Measurements from ENCODE around the gene RPS19.

Gene RPS19

DNA sequence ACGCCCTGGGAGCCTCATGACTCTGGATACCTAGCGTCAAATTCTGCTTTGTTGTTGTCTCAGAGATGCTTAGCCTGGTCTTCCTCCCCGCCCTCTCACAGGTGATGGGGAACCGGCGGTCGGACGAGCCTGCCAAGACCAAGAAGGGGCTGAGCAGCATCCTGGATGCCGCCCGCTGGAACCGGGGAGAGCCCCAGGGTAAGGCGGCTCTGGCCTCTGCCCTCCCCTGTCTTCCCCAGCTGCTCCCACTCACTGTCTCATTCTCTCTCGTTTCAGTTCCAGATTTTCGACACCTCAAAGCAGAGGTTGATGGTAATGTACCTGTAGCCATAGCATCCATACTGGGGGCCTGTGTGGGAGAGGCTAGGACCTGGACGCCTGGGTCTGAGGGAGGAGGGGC is 34.3 kb downstream of the RPS19 start:
- peaks cover 83% of the 10 kb centered on the region for H3K36me3 ChIP-seq (ENCODE audit: control insufficient read depth, low read length)
- no peak overlapping the region for H3K27ac ChIP-seq (ENCODE audit: low read depth, low read length)
- no peaks in the 10 kb centered on the region for H3K27me3 ChIP-seq (ENCODE audit: control insufficient read depth, low read length)
- H3K9me2 ChIP-seq (replicated peaks; ENCODE audit: control insufficient read depth, low read length), result no peaks in the 10 kb centered on the region
- H3F3A ChIP-seq (ENCODE audit: control insufficient read depth, insufficient read depth), result 0 out of 2 replicates have a peak, but pooled peaks cover 2% of the 10 kb centered on the region
- no peaks in the 10 kb centered on the region for H4K20me1 ChIP-seq (ENCODE audit: control insufficient read depth, insufficient read depth, low read depth, low read length)
- H3K9me3 ChIP-seq (ENCODE audit: control insufficient read depth, insufficient read depth, low read length), result no peaks in the 10 kb centered on the region
- H3K4me3 ChIP-seq (ENCODE audit: low read length), result no peak overlapping the region
- TF ChIP-seq, protein P1, sequence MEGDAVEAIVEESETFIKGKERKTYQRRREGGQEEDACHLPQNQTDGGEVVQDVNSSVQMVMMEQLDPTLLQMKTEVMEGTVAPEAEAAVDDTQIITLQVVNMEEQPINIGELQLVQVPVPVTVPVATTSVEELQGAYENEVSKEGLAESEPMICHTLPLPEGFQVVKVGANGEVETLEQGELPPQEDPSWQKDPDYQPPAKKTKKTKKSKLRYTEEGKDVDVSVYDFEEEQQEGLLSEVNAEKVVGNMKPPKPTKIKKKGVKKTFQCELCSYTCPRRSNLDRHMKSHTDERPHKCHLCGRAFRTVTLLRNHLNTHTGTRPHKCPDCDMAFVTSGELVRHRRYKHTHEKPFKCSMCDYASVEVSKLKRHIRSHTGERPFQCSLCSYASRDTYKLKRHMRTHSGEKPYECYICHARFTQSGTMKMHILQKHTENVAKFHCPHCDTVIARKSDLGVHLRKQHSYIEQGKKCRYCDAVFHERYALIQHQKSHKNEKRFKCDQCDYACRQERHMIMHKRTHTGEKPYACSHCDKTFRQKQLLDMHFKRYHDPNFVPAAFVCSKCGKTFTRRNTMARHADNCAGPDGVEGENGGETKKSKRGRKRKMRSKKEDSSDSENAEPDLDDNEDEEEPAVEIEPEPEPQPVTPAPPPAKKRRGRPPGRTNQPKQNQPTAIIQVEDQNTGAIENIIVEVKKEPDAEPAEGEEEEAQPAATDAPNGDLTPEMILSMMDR (IDR thresholded peaks at IDR 0.05; ENCODE audit: low read depth, low read length, poor library complexity, severe bottlenecking), result no peak
- TF ChIP-seq EZH2phosphoT487 (IDR thresholded peaks at IDR 0.05; ENCODE audit: borderline replicate concordance, low read length), result no peak
- H3K4me2 ChIP-seq (ENCODE audit: low read length), result no peak overlapping the region
- peaks cover 25% of the 10 kb centered on the region for H3K4me1 ChIP-seq (ENCODE audit: control insufficient read depth, low read length)
- H3K79me2 ChIP-seq (ENCODE audit: control insufficient read depth, low read length), result peaks cover 23% of the 10 kb centered on the region

DNA sequence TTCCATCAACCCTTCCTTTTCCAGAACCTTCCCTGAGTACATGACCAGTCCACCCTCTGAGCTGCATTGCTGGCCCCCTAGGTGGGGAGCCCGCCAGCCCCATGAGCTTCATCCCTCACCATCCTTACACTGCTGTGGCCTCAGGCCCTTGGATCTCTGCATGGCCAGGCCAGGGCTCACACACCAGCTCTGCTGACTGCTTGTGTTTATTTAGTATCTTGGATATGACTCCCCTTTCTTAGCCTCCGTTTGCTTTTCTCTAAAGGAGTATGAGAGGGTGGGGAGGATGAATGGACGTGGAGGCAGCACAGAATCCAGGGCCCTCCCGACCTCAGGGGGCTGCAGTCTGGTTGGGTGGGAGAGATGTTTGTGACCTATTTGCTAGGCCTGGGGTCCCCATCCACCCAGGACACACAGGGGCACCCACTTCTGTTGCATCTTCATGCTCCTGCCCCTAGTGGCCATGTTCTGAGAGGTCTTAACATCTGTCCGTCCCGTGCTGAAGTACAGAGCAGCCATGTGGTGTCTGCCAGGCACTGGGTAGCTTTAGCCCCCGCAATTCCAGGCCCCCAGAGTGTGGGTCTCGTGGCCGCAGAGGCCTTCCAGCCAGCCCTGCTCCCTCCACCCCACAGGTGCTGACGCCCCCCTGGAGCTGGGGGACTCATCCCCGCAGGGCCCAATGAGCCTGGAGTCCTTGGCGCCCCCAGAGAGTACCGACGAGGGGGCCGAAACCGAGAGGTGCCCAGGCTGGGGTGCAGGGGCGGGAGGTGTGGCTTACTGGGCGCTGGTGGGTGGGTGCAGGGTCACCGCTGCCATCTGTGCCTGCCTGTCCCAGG is 35.9 kb downstream of the RPS19 start:
- H3K36me3 ChIP-seq (ENCODE audit: control insufficient read depth, low read length), result peaks cover 82% of the 10 kb centered on the region
- TF ChIP-seq EZH2phosphoT487 (IDR thresholded peaks at IDR 0.05; ENCODE audit: borderline replicate concordance, low read length), result no peak
- TF ChIP-seq, protein P1 (IDR thresholded peaks at IDR 0.05; ENCODE audit: low read depth, low read length, poor library complexity, severe bottlenecking), result peak; percentile 67
- H3K9me2 ChIP-seq (replicated peaks; ENCODE audit: control insufficient read depth, low read length), result no peaks in the 10 kb centered on the region
- no peak overlapping the region for H3K4me2 ChIP-seq (ENCODE audit: low read length)
- H3K9me3 ChIP-seq (ENCODE audit: control insufficient read depth, insufficient read depth, low read length), result no peaks in the 10 kb centered on the region
- peaks cover 12% of the 10 kb centered on the region for H3K79me2 ChIP-seq (ENCODE audit: control insufficient read depth, low read length)
- H3F3A ChIP-seq (ENCODE audit: control insufficient read depth, insufficient read depth), result no peaks in the 10 kb centered on the region
- no peak overlapping the region for H3K4me3 ChIP-seq (ENCODE audit: low read length)
- peaks cover 19% of the 10 kb centered on the region; the same call in 1 of the 2 replicates for H3K4me1 ChIP-seq (ENCODE audit: control insufficient read depth, low read length)
- H3K27me3 ChIP-seq (ENCODE audit: control insufficient read depth, low read length), result no peaks in the 10 kb centered on the region
- no peak overlapping the region for H3K27ac ChIP-seq (ENCODE audit: low read depth, low read length)
- no peaks in the 10 kb centered on the region for H4K20me1 ChIP-seq (ENCODE audit: control insufficient read depth, insufficient read depth, low read depth, low read length)

DNA sequence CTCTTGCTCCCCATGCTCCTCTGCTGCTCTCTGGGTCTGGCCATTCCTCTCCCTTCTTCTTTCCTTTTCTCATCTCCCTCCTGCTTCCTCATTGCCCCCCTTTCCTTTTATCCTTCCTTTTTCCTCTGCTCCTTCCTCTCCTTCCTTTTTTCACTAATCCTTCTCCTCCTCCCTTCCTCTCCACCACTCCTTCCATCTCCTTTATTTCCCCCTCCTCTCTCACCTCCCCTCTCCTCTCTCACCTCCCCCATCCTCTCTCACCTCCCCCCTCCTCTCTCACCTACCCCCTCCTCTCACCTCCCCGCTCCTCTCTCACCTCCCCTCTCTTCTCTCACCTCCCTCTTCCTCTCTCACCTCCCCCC is 36.5 kb downstream of the RPS19 start:
- Histone ChIP-seq H3K4me3 (ENCODE audit: low read length) (no peak overlapping the region), H3K36me3 (ENCODE audit: control insufficient read depth, low read length) (peaks cover 83% of the 10 kb centered on the region), H3K79me2 (ENCODE audit: control insufficient read depth, low read length) (peaks cover 9% of the 10 kb centered on the region; the same call in 1 of the 2 replicates), H3K9me2 (replicated peaks; ENCODE audit: control insufficient read depth, low read length) (no peaks in the 10 kb centered on the region), H4K20me1 (ENCODE audit: control insufficient read depth, insufficient read depth, low read depth, low read length) (no peaks in the 10 kb centered on the region), H3K27ac (ENCODE audit: low read depth, low read length) (no peak overlapping the region), H3F3A (ENCODE audit: control insufficient read depth, insufficient read depth) (no peaks in the 10 kb centered on the region), H3K4me1 (ENCODE audit: control insufficient read depth, low read length) (peaks cover 19% of the 10 kb centered on the region; the same call in 1 of the 2 replicates), H3K9me3 (ENCODE audit: control insufficient read depth, insufficient read depth, low read length) (no peaks in the 10 kb centered on the region), H3K4me2 (ENCODE audit: low read length) (no peak overlapping the region), H3K27me3 (ENCODE audit: control insufficient read depth, low read length) (no peaks in the 10 kb centered on the region)
- TF ChIP-seq, protein P1 (IDR thresholded peaks at IDR 0.05; ENCODE audit: low read depth, low read length, poor library complexity, severe bottlenecking), result no peak
- no peak for TF ChIP-seq EZH2phosphoT487 (IDR thresholded peaks at IDR 0.05; ENCODE audit: borderline replicate concordance, low read length)

All from DOHH2 (cell line).